ENCODE data around the gene ATP8A2. TPM values are rescaled to one million over a fixed set of nuclear protein-coding genes. Genes with fewer than 3 reads are reported as not detected.

ATP8A2 gene
- total and polyA plus RNA-seq, 11 donors = 0.01 to 0.29 (median 0.05) TPM; not detected in 2

DNA sequence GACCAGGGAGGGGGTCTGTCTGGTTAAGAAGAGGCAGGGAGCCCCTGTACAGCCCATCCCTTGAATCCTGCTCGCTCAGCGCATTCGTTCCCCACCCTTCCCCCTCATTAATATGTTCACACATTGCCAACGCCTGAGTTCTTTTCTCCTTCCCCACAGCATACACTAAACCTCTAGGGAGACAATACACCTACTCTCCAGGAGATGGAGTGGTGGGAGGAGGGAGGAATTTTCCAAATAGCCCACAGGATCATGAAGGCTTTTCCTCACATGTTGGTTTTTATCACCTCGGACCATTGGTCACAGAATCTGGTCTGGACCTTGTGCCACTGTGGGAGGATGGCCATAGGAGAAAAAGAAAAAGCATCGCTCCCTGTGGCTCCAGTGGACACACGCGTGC is 385.1 kb downstream of the ATP8A2 start:
- 82 to 90% (median 86%) methylated on average over 8 of the region's 8 CpGs for WGBS, 4 donors
- H3K27ac ChIP-seq = no peak overlapping the region
- no peak for DNase-seq
- H3K36me3 ChIP-seq = no peaks in the 10 kb centered on the region
- peaks cover 0 to 6% (median 0%) of the 10 kb centered on the region in 9 donors for H3K27me3 ChIP-seq
- TF ChIP-seq, protein P1, sequence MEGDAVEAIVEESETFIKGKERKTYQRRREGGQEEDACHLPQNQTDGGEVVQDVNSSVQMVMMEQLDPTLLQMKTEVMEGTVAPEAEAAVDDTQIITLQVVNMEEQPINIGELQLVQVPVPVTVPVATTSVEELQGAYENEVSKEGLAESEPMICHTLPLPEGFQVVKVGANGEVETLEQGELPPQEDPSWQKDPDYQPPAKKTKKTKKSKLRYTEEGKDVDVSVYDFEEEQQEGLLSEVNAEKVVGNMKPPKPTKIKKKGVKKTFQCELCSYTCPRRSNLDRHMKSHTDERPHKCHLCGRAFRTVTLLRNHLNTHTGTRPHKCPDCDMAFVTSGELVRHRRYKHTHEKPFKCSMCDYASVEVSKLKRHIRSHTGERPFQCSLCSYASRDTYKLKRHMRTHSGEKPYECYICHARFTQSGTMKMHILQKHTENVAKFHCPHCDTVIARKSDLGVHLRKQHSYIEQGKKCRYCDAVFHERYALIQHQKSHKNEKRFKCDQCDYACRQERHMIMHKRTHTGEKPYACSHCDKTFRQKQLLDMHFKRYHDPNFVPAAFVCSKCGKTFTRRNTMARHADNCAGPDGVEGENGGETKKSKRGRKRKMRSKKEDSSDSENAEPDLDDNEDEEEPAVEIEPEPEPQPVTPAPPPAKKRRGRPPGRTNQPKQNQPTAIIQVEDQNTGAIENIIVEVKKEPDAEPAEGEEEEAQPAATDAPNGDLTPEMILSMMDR (IDR thresholded peaks at IDR 0.05) = no peak
- H3K4me1 ChIP-seq = peaks cover 0 to 20% (median 7%) of the 10 kb centered on the region in 12 donors
- H3K9me3 ChIP-seq = no peaks in the 10 kb centered on the region
- H3K4me3 ChIP-seq = no peak overlapping the region
- intact Hi-C loops (cut with DNase I) = no loop called here
- no peak for ATAC-seq

DNA sequence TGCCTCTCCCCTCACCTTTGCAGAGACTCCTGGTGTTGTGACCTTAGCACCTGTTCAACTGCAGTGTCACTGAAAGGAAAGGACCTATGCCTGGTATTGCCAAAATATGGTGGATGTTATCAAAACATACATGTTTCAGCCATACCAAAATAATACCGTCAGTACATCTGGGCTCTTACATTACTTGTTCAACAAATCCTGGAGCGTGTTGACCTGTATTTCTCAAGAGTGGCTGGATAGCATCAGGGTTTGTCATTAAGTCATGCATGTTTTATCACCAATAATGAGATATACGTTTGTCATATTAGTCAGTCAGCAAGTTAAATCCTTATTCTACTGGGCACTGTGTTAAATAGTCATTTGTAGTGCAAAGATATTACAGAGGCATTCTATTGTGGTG is 389.3 kb downstream of the ATP8A2 start:
- WGBS, 4 donors = 73 to 83% (median 80%) methylated on average over 3 of the region's 3 CpGs
- intact Hi-C loops (cut with DNase I) = no loop called here
- no peak overlapping the region for H3K4me3 ChIP-seq
- no peaks in the 10 kb centered on the region for H3K4me1 ChIP-seq
- no peak overlapping the region for H3K27ac ChIP-seq
- TF ChIP-seq POLR2A (IDR thresholded peaks at IDR 0.05) = no peak
- TF ChIP-seq, protein P1 (IDR thresholded peaks at IDR 0.05) = no peak
- peaks cover 0 to 6% (median 0%) of the 10 kb centered on the region in 9 donors for H3K27me3 ChIP-seq
- ATAC-seq (no peak), DNase-seq (no peak)
- H3K36me3 ChIP-seq = no peaks in the 10 kb centered on the region
- no peaks in the 10 kb centered on the region for H3K9me3 ChIP-seq

DNA sequence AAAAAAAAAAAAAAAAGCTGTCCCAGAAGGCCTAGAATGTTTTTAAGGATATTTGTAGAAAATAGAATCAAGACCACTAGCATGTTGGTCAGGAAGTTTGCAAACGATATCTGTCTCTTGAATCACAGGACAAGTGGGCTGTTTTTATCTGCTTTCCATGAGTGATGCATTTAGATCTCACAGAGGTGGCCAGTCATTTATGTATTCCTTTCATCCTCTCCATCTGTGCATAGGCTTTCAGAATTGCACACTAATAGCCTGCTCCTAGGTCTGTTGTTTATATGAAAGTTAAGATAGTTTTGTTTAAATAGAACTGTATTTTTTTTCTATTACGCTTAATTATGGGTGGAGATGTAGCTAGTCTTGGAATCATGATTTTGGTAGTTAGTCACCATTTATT is 390.5 kb downstream of the ATP8A2 start:
- WGBS, 4 donors = 61 to 73% (median 69%) methylated on average over 2 of the region's 2 CpGs
- Histone ChIP-seq H3K4me1 (no peaks in the 10 kb centered on the region), H3K9me3 (no peaks in the 10 kb centered on the region), H3K4me3 (no peak overlapping the region), H3K27me3 (peaks cover 0 to 6% (median 0%) of the 10 kb centered on the region in 9 donors), H3K27ac (no peak overlapping the region), H3K36me3 (no peaks in the 10 kb centered on the region)
- TF ChIP-seq POLR2A (IDR thresholded peaks at IDR 0.05) = no peak
- TF ChIP-seq, protein P1 (IDR thresholded peaks at IDR 0.05) = no peak
- DNase-seq (no peak), ATAC-seq (no peak)
- intact Hi-C loops (cut with DNase I) = no loop called here

DNA sequence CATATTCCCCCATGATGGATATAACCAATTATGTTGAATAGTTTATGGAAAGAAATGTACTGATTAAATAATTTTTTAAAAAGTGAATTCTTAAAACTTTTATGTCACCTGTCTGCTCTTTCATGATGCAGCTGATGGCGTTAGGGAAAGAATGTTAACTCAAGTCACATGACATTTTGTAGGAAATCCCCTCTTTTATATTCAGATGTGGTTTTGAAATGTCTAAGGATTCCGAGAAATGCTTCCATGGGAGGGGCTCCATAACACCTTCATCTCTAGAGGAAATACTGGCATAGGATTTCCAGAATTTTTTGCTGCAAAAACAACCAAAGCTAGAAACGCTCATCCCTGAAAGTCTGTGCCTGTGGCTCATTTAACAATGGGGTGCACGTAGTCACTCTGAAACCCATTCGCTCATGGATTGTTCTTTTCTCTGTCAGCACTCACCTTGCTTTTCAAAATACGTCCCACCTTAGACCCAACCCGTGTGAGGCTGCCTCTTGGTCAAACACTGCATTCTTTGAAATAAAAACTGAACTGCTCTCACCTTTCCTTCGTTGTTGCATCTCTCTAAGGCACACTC is 391.1 kb downstream of the ATP8A2 start:
- intact Hi-C loops (cut with DNase I) = no loop called here
- WGBS, 4 donors = 65 to 75% (median 70%) methylated on average over 7 to 8 of the region's 8 CpGs
- Histone ChIP-seq H3K4me1 (no peaks in the 10 kb centered on the region), H3K9me3 (no peaks in the 10 kb centered on the region), H3K4me3 (no peak overlapping the region), H3K27me3 (peaks cover 0 to 6% (median 0%) of the 10 kb centered on the region in 9 donors), H3K36me3 (no peaks in the 10 kb centered on the region), H3K27ac (no peak overlapping the region)
- TF ChIP-seq, protein P1 (IDR thresholded peaks at IDR 0.05) = no peak
- TF ChIP-seq POLR2A (IDR thresholded peaks at IDR 0.05) = no peak
- ATAC-seq (no peak), DNase-seq (no peak)

Data from heart left ventricle (tissue), 16 donors.